Measurements from ENCODE around the gene LRP2.

GRCh38 chr2:169330555-169331198, 31.7 kb downstream of the LRP2 start:
- TF ChIP-seq CTCF (IDR thresholded peaks at IDR 0.05 in 4 of 5, conservative IDR thresholded peaks at IDR 0.05 in 1 of 5) (no peak), POLR2A (IDR thresholded peaks at IDR 0.05) (no peak)
